ENCODE results near the gene SLC7A5.
"Not testable (repeated sequence)": the region's sequence is repeated elsewhere in the genome, so short reads cannot be mapped to it uniquely, and the experiment has no call there.

The SLC7A5 gene

GRCh38 chr16:87860553-87861299, 8.6 kb downstream of the SLC7A5 start:
- no peak for DNase-seq

DNA sequence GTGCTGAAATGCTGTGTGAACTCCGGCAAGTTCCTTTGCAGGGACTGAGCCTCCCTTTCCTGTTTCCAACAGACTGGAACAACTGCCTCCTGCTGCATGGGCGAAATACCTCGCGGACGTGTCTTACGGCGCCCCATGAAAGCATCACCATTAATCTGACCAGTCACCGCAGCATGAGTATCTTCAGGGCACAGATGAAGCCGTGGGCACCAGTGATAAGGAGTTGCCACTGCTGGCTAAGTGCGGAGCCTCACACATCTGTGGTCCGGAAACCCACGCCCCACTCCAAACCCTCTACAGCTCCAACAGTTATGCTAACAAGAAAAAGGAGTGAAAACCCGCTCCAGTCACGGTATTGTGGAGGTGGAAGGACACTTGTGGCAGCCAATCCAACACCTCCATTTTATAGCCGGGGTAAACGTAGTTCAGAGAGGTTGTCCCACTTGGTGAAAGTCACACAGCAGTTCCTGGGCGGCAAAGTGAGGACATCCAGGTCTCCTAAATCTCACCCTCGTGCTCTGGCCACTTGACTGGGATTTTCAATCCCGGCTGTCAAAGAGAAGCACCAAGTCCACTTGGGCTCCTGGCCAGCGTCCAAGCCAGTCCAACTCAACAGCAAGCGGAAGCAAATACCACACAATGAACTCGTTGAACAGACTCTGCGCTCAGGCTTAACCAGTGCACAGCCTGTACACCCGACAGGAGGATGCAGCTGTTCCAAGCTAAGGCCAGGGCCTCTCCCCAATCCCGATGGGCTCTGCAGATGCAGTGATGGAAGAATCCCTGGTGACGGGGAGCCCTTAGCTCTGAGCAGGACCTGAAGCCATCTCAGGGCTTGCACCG, 10.9 kb downstream of the SLC7A5 start:
- DNase-seq = not testable (repeated sequence)

GRCh38 chr16:87856791-87857228, 12.5 kb downstream of the SLC7A5 start:
- DNase-seq = no peak

- DNase-seq = peak; percentile 50
Observed at GRCh38 chr16:87855852-87856715, 13.2 kb downstream of the SLC7A5 start.

DNA sequence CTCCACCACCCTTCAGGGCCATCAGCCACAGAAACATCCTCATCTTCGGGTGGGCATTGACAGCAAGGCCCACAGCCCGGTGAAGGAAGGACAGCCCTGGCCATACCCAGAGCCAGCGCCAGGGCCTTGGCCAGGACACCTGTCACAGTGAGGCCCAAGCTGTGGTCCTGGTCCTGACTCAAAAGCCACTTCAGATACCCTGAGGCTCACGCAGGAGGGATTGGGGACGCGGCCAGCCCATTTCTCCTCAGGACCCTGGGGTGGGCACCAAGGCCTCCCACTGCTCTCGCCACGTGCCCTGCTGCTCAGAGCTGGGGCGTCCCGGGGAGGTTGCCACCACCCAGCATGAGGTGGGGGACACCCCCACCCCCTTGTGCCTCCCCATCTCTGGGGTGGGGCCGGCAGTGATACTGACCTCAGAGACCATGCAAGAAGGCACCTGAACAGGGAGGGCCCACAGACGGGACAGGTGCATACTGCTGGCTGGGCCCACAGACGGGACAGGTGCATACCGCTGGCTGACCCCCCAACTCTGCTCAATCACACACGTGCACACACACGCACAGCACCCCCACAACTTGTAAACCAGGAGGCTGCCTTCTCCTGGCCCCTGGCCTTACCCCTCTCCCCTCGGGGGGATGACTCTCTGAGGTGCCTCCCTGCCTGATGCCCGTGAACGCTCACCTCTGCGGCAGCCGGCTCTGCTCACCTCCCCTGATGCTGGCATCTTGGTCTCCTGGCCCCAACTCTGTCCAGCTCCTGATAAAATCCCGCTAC, 14.2 kb downstream of the SLC7A5 start:
- DNase-seq = no peak

GRCh38 chr16:87854053-87854906, 15.0 kb downstream of the SLC7A5 start:
- no peak for DNase-seq

GRCh38 chr16:87853411-87854052, 15.8 kb downstream of the SLC7A5 start:
- peak; percentile 82 for DNase-seq

DNA sequence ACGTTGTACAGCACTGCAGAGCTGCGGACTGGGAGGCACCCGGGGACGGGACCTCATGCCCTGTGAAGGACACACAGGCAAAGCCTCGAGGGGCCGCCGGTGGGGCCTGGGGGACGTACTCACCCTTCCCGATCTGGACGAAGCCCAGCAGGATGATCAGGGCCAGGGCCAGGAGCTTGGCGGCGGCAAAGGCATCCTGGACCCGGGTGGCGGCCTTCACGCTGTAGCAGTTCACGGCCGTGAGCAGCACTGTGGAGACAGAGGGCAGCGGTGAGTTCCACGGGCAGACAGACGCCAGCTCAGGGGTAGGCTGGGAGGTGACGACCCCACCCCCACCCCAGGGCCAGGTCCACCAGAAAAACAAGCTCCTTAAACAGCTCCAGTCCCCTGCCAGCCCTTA, 17.7 kb downstream of the SLC7A5 start:
- no peak for DNase-seq

GRCh38 chr16:87851141-87851587, 18.1 kb downstream of the SLC7A5 start:
- DNase-seq = no peak

GRCh38 chr16:87850009-87851006, 19.0 kb downstream of the SLC7A5 start:
- DNase-seq = peak; percentile 62

- DNase-seq = no peak
Observed at GRCh38 chr16:87849419-87850008, 19.8 kb downstream of the SLC7A5 start.

DNA sequence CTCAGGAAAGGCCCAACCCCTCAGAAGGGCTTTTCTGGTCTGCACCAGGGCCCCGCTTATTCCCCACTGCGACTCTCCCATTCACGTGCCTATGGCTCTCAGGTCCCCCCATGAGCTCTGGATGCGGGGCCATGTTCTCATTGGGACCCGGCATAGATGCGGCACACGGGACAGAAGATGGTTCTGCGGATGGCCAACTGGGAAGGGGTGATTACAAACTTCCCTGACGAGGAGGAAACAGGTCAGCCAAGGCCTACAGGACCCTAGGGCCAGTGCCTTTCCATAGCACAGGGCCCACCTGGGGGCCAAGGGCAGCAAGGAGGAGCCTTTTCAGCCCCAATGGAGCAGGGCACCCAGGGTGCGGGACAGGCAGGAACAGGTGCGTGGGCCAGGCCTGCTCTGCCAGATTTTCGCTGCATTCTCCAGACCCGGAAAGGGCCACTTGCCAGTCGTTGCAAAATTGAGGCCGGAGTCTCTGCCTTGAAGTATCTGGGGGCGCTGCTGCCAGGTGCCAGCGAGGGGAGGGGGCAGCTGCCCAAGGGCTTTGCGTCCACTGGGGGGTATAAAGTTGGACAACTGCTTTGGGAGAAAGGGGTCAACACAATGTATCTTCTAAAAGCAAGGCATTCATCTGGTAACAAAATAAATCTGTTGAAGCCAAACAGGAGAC, 20.5 kb downstream of the SLC7A5 start:
- DNase-seq = no peak

- DNase-seq = no peak
Observed at GRCh38 chr16:87847785-87848675, 21.3 kb downstream of the SLC7A5 start.

DNA sequence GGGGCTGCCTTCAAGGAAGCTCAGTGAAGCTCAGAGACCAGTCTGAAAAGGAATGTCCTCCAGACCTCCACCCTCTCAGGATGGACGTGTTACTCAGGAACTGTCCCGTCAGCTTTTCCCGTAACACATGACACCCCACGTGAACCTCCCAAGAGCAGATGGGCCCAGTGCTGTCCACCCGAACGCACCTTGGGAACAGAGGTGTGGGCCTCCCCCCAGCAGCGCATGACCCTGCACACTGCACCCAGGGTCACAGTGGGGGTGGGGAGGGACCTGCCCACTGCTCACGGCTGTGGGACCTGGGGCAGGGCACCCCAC, 21.9 kb downstream of the SLC7A5 start:
- DNase-seq = no peak

DNA sequence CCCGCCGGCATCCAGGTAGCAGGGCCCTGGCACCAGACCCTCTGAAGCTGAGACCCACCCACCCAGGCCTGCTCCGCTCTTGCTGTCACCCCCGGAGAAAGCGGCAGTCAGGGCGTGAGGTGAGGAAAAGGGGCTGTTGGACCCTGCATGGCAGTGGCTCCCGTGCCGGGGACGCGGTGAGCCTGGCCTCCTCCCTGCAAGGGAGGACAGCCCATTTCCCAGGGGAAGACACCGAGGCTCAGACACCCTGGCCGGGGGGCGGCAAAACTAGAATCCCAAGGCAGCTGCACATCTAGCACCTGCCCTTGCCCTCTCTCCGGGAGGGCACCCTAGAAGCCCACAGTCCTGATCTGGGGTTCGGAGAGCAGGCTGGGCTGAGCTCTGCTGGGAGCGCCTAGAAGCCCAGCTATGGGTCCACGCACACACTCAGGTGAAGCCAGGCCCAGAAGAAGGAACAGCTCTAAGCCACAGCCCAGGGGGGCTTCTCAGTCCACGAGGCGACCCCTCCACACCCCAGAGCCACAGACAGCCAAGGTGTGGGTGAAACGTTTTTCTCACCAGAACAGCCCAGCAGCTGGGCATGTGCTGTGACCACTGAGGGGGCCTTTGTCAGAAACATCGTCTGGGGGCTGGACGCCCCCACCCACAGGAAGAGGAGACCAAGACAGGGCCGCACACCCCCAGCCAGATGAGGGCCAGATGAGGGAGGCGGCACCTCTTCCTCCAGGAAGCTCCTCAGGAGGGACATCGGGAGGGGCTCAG, 22.4 kb downstream of the SLC7A5 start:
- DNase-seq = no peak

DNA sequence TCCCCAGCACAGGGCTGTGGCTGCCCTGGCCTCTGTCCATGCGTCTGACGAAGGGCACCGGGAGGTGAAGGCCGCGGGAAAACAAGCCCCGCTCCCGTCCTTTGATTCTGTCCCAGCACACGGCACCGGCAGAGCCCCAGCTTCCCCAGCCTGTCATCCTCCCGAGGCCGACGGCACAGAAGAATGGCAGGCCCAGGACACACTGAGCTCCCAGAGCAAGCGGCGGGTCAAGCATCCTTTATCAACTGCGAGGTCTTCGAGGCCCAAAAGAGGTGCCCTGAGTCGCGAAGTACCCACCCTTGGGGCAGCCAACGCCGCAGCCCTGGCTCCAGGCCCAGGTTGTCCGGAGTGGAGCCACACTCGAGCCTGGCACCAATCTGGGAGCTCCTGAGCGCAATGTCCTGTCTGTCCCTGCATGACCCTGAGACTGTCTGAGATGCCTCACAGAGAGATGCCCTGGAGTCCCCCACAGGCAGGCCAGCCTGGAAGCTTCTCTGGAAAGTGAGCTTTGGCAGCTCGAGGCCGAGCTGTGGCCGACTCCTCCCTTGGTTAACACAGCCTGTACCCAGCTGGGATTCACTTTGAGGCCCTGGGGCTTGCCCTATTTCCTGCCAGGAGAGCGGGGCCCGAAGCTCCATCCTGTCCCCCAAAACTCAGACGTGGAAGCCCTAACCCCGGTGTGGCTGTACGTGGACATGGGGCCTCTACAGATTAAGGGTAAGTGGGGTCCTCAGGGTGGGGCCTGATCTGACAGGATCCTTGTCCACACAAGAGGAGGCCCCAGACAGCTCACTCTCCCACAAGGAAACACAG, 23.3 kb downstream of the SLC7A5 start:
- no peak for DNase-seq

All from CD4-positive, alpha-beta T cell treated with Interleukin-4 for 4 hours (primary cell).